ENCODE data around the gene MIPEP. TPM values are rescaled to one million over a fixed set of nuclear protein-coding genes. Genes with fewer than 3 reads are reported as not detected.
"Not testable (repeated sequence)": the region's sequence is repeated elsewhere in the genome, so short reads cannot be mapped to it uniquely, and the experiment has no call there.

The MIPEP gene
- polyA plus RNA-seq, 10 donors: 7.4 to 21.6 (median 8.6) TPM

GRCh38 chr13:23749288-23749873 is 139.8 kb downstream of the MIPEP start:
- no peak for DNase-seq

- DNase-seq: no peak
Measured at GRCh38 chr13:23748109-23748990, 140.8 kb downstream of the MIPEP start.

DNA sequence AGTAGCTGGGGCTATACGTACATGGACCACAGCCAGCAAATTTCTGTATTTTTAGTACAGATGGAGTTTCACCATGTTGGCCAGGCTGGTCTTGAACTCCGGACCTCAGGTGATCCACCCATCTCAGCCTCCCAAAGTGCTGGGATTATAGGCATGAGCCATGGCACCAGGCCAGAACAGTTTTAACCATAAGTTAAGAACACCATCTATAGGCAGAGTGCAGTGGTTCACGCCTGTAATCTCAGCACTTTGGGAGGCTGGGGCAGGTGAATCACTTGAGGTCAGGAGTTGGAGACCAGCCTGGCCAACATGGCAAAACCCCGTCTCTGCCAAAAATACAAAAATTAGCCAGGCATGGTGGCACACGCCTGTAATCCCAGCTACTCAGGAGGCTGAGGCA is 143.1 kb downstream of the MIPEP start:
- not testable (repeated sequence) for DNase-seq

GRCh38 chr13:23744315-23744714 is 144.9 kb downstream of the MIPEP start:
- DNase-seq: peak in 1 of 3 donors; percentile 31

- DNase-seq: peak in 1 of 3 donors; percentile 16
Measured at GRCh38 chr13:23743278-23744076, 145.7 kb downstream of the MIPEP start.

- DNase-seq: no peak
Measured at GRCh38 chr13:23741879-23742510, 147.2 kb downstream of the MIPEP start.

- DNase-seq: no peak
Measured at GRCh38 chr13:23740002-23740401, 149.2 kb downstream of the MIPEP start.

GRCh38 chr13:23739596-23739995 is 149.6 kb downstream of the MIPEP start:
- no peak for DNase-seq

DNA sequence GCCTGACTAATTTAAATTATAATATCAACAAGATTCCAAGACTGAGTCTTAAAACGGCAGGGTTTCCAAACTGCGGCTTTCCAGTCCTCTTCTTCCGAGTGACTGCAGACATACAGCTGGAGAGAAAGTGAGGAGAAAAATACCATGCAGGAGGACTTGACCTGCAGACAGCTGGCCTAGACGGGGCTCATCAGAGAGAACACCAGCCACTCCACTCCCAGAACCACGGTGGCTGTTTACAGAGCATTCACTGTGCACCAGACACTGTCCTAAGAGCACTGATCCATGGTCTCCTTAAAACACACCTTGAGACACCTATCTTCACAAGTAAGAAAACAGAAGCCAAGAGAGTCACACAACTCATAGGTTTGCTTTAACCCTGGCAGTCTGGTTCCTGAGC is 152.7 kb downstream of the MIPEP start:
- DNase-seq: no peak

DNA sequence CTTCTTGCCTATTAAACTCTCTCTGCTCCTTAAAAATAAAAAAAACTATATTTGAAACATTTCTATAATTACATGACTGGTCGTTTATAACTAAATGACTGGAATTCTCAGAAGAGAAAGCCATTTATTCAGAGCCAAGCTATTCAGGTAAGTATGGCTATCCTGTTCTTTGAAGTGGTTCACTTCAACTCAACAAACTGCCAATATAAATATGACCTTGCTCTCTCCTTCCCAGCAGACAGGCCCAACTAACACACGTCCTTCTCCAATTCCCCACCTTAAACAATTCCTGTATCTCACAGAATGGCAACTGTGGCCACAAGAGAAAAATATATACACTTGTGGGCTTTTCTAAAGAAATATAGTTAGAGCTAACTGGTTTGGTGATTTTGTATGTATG is 153.9 kb downstream of the MIPEP start:
- no peak for DNase-seq

DNA sequence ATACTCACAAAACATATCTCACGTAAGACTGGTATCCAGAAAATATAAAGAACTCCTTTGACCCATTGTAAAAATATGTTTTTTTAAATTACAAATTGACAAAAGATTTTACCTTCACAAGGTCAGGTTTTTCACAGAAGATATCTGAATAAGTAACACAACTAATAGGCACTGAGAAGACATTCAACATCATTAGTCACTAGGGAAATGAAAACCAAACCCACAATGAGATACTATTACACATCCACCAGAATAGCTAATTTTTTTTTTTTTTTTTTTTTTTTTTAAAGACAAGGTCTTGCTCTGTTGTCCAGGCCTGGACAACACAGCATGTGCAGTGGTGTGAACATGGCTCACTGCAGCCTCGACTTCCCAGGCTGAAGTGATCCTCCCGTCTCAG is 157.5 kb downstream of the MIPEP start:
- DNase-seq: no peak

DNA sequence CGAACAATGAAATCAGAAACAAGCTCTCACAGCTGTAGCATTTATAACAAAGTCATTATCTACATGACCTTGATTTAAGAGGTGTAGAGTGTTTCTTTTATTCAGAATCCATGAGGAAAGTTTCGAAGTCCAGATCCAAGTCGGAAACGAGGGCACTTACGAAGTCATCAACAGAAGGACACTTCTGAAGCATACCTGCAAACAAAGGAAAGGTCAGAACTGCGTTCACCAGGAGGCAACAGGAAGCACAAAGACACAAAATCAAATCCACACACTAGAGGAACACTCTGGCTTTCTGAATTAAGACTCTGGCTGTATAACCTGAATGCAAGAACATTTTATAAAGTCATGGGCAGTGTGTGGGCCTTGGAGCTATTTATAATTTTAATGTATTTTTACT is 158.9 kb downstream of the MIPEP start:
- DNase-seq: no peak

- DNase-seq: no peak
Measured at GRCh38 chr13:23729531-23729930, 159.7 kb downstream of the MIPEP start.

DNA sequence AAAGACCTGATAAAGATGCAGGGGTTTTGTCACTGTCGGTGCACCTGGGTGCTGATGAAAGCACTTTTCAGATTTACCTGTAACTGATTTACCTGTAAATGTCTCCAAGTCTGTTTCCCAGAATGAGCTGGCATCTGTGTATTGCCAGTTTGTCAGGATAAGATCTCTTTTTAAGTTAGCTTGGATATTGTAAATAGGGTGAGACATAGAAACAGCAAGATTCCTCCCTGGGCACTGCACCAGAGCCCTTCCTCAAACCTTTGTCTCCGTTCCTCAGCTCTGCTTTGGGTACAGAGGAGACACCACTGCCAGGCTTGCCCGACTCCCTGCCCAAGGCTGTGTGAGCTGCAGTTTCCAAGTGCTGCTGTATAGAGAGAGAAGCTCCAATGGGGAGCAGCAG is 160.4 kb downstream of the MIPEP start:
- no peak for DNase-seq

- no peak for DNase-seq
Measured at GRCh38 chr13:23725922-23726321, 163.3 kb downstream of the MIPEP start.

GRCh38 chr13:23724196-23724970 is 164.8 kb downstream of the MIPEP start:
- DNase-seq: no peak

GRCh38 chr13:23723471-23723870 is 165.7 kb downstream of the MIPEP start:
- peak in 2 of 3 donors; percentile 14 to 53 for DNase-seq

DNA sequence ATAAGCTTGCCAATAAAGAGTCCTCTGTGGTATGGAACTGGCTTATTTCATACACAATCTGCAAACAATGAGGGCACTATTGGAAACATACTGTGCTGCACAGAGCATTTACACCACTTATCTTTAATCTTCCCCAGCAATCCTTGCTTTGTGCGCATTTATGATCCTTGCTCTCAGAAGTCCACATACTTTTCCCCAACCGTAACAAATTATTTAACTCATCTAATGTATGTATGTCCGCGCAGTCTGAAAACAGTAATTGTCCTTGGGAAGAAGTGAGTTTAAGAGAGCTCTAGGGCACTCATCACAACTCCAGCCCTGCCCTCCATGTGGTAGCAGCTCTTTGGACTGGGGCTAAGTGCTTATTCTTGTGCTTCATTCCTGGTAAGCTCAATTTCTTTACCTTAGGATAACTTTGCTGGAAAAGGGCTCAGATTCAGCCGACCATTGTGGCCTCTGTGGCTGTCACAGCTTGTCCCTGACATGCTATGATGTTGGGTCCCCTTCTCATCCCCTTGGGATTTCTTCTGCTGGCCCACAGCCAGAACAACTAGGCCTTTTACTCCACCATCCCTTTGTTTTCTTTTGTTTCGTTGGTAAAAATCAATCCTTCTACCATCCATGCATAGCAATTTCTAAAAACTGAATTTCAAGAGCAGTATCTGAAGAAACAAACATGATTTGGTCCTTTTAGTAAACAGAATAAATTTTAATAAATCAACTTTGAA is 166.3 kb downstream of the MIPEP start:
- peak in 1 of 3 donors; percentile 11 for DNase-seq

GRCh38 chr13:23718996-23719395 is 170.2 kb downstream of the MIPEP start:
- DNase-seq: no peak

DNA sequence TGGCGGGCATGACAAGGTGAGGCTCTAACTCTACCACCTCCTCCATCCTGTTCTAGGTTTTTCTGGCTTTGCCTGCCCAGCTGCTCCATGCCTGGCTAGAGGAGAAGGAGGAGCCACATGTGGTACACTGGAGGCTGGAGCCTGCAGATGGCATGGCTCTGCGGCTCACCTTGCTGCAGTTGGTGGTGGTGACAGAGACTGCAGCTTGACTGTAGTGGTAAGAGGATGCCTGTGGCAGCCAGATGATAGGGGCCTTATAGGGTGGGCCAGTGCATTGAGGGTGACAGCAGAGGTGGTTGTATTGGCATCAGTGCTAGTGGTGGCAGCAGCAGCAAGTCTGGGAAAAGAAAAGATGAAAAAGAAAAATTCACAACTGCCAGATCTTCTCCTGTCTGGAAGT is 172.8 kb downstream of the MIPEP start:
- DNase-seq: no peak

Data from muscle of back (tissue), 11 donors.